ENCODE data around the gene RHEBL1.

RHEBL1 gene

GRCh38 chr12:49110464-49111155 lies 40.8 kb upstream of the RHEBL1 start, which contains the start of gene LMBR1L (continued):
- TF ChIP-seq ZNF629 (tag by site-specific recombination; IDR thresholded peaks at IDR 0.05) (peak; percentile 95), ZBTB1 (tag by site-specific recombination; IDR thresholded peaks at IDR 0.05) (no peak), KLF9 (tag by site-specific recombination; IDR thresholded peaks at IDR 0.05; ENCODE audit: low read depth) (no peak), ZNF514 (tag by site-specific recombination; IDR thresholded peaks at IDR 0.05) (no peak), ZNF501 (tag by site-specific recombination; IDR thresholded peaks at IDR 0.05) (peak; percentile 26; the same call in 1 of the 2 replicates), ZSCAN30 (tag by site-specific recombination; IDR thresholded peaks at IDR 0.05) (0 out of 2 replicates have a peak, but pooled peaks have one; percentile 27), ZBTB11 (tag by site-specific recombination; conservative IDR thresholded peaks at IDR 0.05; ENCODE audit: low read depth) (0 out of 2 replicates have a peak, but pooled peaks have one; percentile 17), ZNF529 (tag by site-specific recombination; IDR thresholded peaks at IDR 0.05; ENCODE audit: insufficient replicate concordance) (no peak), KLF17 (tag by site-specific recombination; IDR thresholded peaks at IDR 0.05) (no peak), ZBTB17 (tag by site-specific recombination; IDR thresholded peaks at IDR 0.05) (peak; percentile 87), ZNF221 (tag by site-specific recombination; IDR thresholded peaks at IDR 0.05; ENCODE audit: borderline replicate concordance) (no peak), ZNF211 (tag by site-specific recombination; IDR thresholded peaks at IDR 0.05; ENCODE audit: low read depth) (no peak), ATF2 (tag by site-specific recombination; IDR thresholded peaks at IDR 0.05; ENCODE audit: low read depth) (0 out of 2 replicates have a peak, but pooled peaks have one; percentile 3), ZXDB (tag by site-specific recombination; IDR thresholded peaks at IDR 0.05) (peak; percentile 51; the same call in 1 of the 2 replicates), ZNF174 (tag by site-specific recombination; IDR thresholded peaks at IDR 0.05) (no peak), ZNF394 (tag by site-specific recombination; IDR thresholded peaks at IDR 0.05; ENCODE audit: borderline replicate concordance) (peak; percentile 75; the same call in 1 of the 2 replicates), ZBTB10 (tag by site-specific recombination; IDR thresholded peaks at IDR 0.05) (peak; percentile 60), ZNF10 (tag by site-specific recombination; IDR thresholded peaks at IDR 0.05) (no peak), ZBTB26 (tag by site-specific recombination; optimal IDR thresholded peaks at IDR 0.05) (peak; percentile 54), KLF10 (tag by site-specific recombination; IDR thresholded peaks at IDR 0.05) (0 out of 2 replicates have a peak, but pooled peaks have one; percentile 9), ZNF354C (tag by site-specific recombination; IDR thresholded peaks at IDR 0.05; ENCODE audit: borderline replicate concordance, low read depth) (no peak), ZNF155 (tag by site-specific recombination; IDR thresholded peaks at IDR 0.05) (no peak), SP7 (tag by site-specific recombination; IDR thresholded peaks at IDR 0.05) (no peak), SP3 (tag by site-specific recombination; IDR thresholded peaks at IDR 0.05) (peak; percentile 78), ZNF830 (tag by site-specific recombination; IDR thresholded peaks at IDR 0.05; ENCODE audit: low read depth) (no peak), ZBTB21 (tag by site-specific recombination; IDR thresholded peaks at IDR 0.05) (peak; percentile 87), ZBTB6 (tag by site-specific recombination; IDR thresholded peaks at IDR 0.05) (no peak), IKZF3 (tag by site-specific recombination; IDR thresholded peaks at IDR 0.05) (peak; percentile 57; the same call in 1 of the 2 replicates), KLF8 (tag by site-specific recombination; IDR thresholded peaks at IDR 0.05) (peak; percentile 8; the same call in 1 of the 2 replicates)
